Measurements from ENCODE around the gene IL36RN. TPM values are rescaled to one million over a fixed set of nuclear protein-coding genes. Genes with fewer than 3 reads are reported as not detected.

The IL36RN gene
- total RNA-seq, 4 donors from 2014 or later: 0.93 to 1.7 TPM; not detected in 2

GRCh38 chr2:113018509-113018908 lies 40.5 kb upstream of the IL36RN start:
- Histone ChIP-seq H3K4me1 (no peaks in the 10 kb centered on the region), H3K27me3 (peaks cover 42% of the 10 kb centered on the region), H3K9me3 (no peaks in the 10 kb centered on the region), H3K27ac (no peak overlapping the region), H3K4me3 (no peak overlapping the region), H3K36me3 (no peaks in the 10 kb centered on the region)
- TF ChIP-seq EP300 (IDR thresholded peaks at IDR 0.05): no peak
- ATAC-seq: no peak
- 70 to 78% methylated on average over 2 to 3 of the region's 3 CpGs for WGBS, 2 donors (ENCODE audit: low coverage in 1 of 2)

GRCh38 chr2:113021312-113021711 lies 37.7 kb upstream of the IL36RN start:
- WGBS, 2 donors (ENCODE audit: low coverage in 1 of 2): 55 to 66% methylated on average over 4 of the region's 4 CpGs
- no peaks in the 10 kb centered on the region for H3K4me1 ChIP-seq
- H3K36me3 ChIP-seq: no peaks in the 10 kb centered on the region
- H3K4me3 ChIP-seq: no peak overlapping the region
- no peak for ATAC-seq
- H3K27me3 ChIP-seq: peaks cover 50% of the 10 kb centered on the region
- H3K9me3 ChIP-seq: no peaks in the 10 kb centered on the region
- TF ChIP-seq POLR2AphosphoS5 (IDR thresholded peaks at IDR 0.05) (no peak), POLR2A (IDR thresholded peaks at IDR 0.05) (no peak), EP300 (IDR thresholded peaks at IDR 0.05) (no peak), CTCF (IDR thresholded peaks at IDR 0.05) (no peak)
- H3K27ac ChIP-seq: no peak overlapping the region

- Histone ChIP-seq H3K4me1 (no peaks in the 10 kb centered on the region), H3K36me3 (no peaks in the 10 kb centered on the region), H3K27me3 (peaks cover 57% of the 10 kb centered on the region), H3K4me3 (no peak overlapping the region), H3K9me3 (no peaks in the 10 kb centered on the region), H3K27ac (no peak overlapping the region)
- WGBS, 2 donors (ENCODE audit: low coverage in 1 of 2): 83 to 88% methylated on average over 1 to 2 of the region's 2 CpGs
- no peak for ATAC-seq
- TF ChIP-seq CTCF (IDR thresholded peaks at IDR 0.05) (no peak), POLR2AphosphoS5 (IDR thresholded peaks at IDR 0.05) (no peak), EP300 (IDR thresholded peaks at IDR 0.05) (no peak)
These were observed 34.2 kb upstream of the IL36RN start for GRCh38 chr2:113024764-113025163.

- Histone ChIP-seq H3K36me3 (no peaks in the 10 kb centered on the region), H3K27me3 (peaks cover 67% of the 10 kb centered on the region), H3K27ac (no peak overlapping the region), H3K4me1 (no peaks in the 10 kb centered on the region), H3K4me3 (no peak overlapping the region), H3K9me3 (no peaks in the 10 kb centered on the region)
- 56 to 69% methylated on average over 2 of the region's 2 CpGs for WGBS, 2 donors (ENCODE audit: low coverage in 1 of 2)
- no peak for TF ChIP-seq EP300 (IDR thresholded peaks at IDR 0.05)
- no peak for TF ChIP-seq CTCF (IDR thresholded peaks at IDR 0.05)
- TF ChIP-seq POLR2AphosphoS5 (IDR thresholded peaks at IDR 0.05): no peak
- no peak for TF ChIP-seq POLR2A (IDR thresholded peaks at IDR 0.05)
- no peak for ATAC-seq
These were observed 33.3 kb upstream of the IL36RN start for GRCh38 chr2:113025737-113026136.

- Histone ChIP-seq H3K4me1 (no peaks in the 10 kb centered on the region), H3K27me3 (peaks cover 59% of the 10 kb centered on the region), H3K4me3 (no peak overlapping the region), H3K36me3 (no peaks in the 10 kb centered on the region), H3K9me3 (no peaks in the 10 kb centered on the region), H3K27ac (no peak overlapping the region)
- TF ChIP-seq POLR2AphosphoS5 (IDR thresholded peaks at IDR 0.05) (no peak), CTCF (IDR thresholded peaks at IDR 0.05) (no peak), POLR2A (IDR thresholded peaks at IDR 0.05) (no peak), EP300 (IDR thresholded peaks at IDR 0.05) (no peak)
- no peak for ATAC-seq
- 39 to 76% methylated on average over 2 of the region's 2 CpGs for WGBS, 2 donors (ENCODE audit: low coverage in 1 of 2)
These were observed 31.3 kb upstream of the IL36RN start for GRCh38 chr2:113027691-113028090.
